Middle frontal gyrus (tissue), 1 donor: ENCODE measurements around the gene ZDHHC3.

Experiments
- DNase-seq: peaks from one replicate; pipeline ENCODE4 v3.0.0-alpha.2; 2015; ENCODE audit warnings: low spot score; ENCODE audit errors: extremely low spot score

ZDHHC3 gene

GRCh38 chr3:44894485-44894884 lies 81.5 kb downstream of the ZDHHC3 start:
- DNase-seq: no peak

- no peak for DNase-seq
Measured at GRCh38 chr3:44893097-44893496, 82.9 kb downstream of the ZDHHC3 start.

GRCh38 chr3:44892689-44893088 lies 83.3 kb downstream of the ZDHHC3 start:
- DNase-seq: no peak

- DNase-seq: no peak
Measured at GRCh38 chr3:44890852-44891251, 85.1 kb downstream of the ZDHHC3 start.

GRCh38 chr3:44890258-44890657 lies 85.7 kb downstream of the ZDHHC3 start:
- no peak for DNase-seq

GRCh38 chr3:44887101-44887500 lies 88.9 kb downstream of the ZDHHC3 start:
- no peak for DNase-seq

- no peak for DNase-seq
Measured at GRCh38 chr3:44886561-44886960, 89.4 kb downstream of the ZDHHC3 start.

- no peak for DNase-seq
Measured at GRCh38 chr3:44885618-44886017, 90.4 kb downstream of the ZDHHC3 start.

GRCh38 chr3:44883999-44884431 lies 92.0 kb downstream of the ZDHHC3 start:
- no peak for DNase-seq

- no peak for DNase-seq
Measured at GRCh38 chr3:44883213-44883955, 92.6 kb downstream of the ZDHHC3 start.

GRCh38 chr3:44880284-44880683 lies 95.7 kb downstream of the ZDHHC3 start:
- DNase-seq: no peak

GRCh38 chr3:44877333-44877732 lies 98.6 kb downstream of the ZDHHC3 start:
- no peak for DNase-seq

- no peak for DNase-seq
Measured at GRCh38 chr3:44875596-44875995, 100.4 kb downstream of the ZDHHC3 start.
